Hematopoietic multipotent progenitor cell treated with erythropoietin and hydrocortisone succinate and interleukin-3 and kit ligand, for 8 days (in vitro differentiated cells): ENCODE results near the gene ACSL3.
"Not testable (repeated sequence)": the region's sequence is repeated elsewhere in the genome, so short reads cannot be mapped to it uniquely, and the experiment has no call there.

ENCODE experiments used
- DNase-seq: peaks from one replicate; pipeline ENCODE4 v3.0.0-alpha.2; 2015

The ACSL3 gene

DNA sequence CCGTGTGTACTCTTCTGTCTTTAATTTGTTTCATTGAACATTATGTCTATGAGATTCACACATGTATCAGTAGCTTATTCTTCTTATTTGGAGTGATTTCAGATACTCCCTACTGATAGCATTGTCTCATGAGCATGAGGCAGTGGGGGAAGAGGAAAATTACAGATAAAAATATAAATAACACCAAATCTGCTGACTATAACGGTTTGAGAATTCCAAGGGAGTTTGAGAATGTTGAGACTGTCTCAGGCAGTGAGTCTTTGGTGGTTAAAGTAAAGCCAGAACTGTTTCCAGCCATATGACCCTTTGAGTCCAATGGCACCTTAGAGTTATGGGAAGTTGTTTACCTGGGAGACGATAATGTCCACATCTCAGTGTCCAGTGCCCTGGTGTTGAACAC is 118.6 kb downstream of the ACSL3 start:
- DNase-seq: no peak

DNA sequence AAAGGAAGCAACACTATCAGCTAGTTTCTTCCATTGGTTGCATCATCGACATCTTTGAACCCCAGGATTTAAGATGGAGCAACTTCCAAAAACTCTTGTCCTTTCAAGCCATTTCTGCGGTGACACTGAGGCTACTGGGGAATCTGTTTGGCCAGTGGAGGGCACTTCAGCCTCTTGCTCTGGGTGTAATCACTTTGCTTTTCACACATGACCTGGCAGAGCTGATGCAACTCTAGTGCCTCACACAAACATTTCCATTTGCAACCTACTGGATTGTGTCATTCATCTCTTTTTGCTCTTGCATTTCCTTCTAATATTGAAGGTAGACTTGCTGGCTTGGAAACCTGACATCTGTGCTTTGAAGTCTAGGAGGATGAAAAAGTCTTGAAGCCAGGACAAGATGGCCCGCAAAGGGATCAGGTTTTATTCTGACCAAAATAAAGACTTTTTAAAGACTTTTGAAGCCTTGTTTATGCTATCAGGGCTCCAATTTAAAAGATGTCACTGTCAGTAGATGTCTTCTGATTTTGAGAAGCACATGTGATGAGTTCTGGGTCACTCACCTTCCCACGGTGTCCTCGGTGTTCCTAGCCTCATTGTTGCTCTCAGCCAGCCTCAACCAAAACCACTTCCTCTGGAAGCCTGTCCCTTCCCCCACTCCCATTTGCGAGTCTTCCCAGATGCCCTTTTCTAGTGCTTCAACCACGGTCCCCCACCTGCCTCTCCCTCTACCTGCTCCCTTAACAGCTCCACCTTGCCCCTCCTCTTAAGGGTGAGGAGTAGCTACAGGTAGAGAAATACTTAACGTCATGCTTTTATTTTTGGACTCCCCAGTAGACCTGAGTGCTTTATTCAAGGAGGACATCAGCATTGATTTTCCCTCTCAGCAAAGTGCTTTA is 121.4 kb downstream of the ACSL3 start:
- peak; percentile 7 for DNase-seq

GRCh38 chr2:222982909-222983265 is 122.1 kb downstream of the ACSL3 start:
- DNase-seq: no peak

DNA sequence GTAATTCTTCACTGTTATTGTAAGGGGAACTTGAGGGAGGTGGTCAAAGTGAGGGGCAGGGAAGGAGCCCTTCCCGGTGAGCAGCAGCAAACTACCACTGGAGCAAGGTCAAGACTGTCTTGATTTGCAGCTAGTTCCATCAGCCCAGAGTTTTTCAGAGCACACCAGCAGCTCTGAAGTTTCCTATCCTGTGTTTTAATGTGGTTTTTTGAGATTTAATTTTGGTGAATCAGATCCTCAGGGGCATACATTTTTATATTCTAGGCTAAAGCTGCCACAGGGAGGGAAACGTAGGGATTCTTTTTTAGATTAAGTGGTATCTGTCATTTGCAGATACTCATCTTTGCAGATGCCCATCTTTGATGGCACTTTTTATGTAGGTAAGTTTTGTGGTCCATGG is 124.1 kb downstream of the ACSL3 start:
- no peak for DNase-seq

DNA sequence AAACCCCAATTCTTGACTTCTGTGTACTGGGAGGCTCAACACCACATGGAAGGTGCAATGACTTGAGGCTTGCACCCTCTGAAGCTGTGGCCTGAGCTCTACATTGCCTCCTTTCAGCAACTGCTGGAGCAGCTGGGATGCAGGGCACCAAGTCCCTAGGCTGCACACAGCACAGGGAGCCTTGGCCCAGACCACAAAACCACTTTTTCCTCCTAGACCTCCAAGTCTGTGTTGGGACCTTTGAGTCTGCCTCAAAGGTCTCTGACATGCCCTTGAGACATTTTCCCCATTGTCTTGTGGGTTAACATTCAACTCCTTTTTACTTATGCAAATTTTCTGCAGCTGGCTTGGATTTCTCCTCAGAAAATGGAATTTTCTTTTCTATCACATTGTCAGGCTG is 128.6 kb downstream of the ACSL3 start:
- DNase-seq: no peak

DNA sequence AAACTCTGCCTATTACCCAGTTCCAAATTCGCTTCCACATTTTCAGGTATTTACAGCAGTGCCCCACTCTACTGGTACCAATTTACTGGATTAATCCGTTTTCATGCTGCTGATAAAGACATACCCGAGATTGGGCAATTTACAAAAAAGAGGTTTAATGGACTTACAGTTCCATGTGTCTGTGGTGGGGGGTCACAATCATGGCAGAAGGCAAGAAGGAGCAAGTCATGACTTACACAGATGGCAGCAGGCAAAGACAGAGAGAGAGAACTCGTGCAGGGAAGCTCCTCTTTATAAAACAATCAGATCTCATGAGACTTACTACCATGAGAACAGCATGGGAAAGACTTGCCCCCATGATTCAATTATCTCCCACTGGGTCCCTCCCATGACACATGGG is 129.4 kb downstream of the ACSL3 start:
- not testable (repeated sequence) for DNase-seq

GRCh38 chr2:222992137-222992536 is 131.3 kb downstream of the ACSL3 start:
- no peak for DNase-seq
